ENCODE measurements around the gene CCNY.

CCNY gene

DNA sequence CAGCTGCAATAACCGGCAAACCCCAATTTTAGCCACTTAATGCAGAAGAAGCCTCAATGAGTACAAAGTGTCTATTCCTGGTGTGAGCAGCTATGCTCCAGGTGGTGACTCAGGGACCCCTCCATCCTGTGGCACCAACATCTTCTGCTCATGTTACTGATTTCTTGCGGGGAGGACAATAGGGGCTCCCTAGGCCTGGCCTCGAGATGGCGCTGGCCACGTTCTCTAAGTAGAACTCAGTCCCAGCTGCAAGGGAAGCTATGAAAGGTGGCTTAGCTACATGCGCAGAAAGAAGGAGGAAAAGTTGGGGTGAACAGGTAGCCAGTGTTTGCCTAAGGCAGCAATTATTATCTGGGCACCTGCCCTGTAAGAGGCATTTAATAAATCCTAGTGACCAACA, 275.4 kb downstream of the CCNY start:
- H3K27ac ChIP-seq, result no peak overlapping the region
- no peak for TF ChIP-seq ZFX (IDR thresholded peaks at IDR 0.05; ENCODE audit: borderline replicate concordance)
- 0 out of 2 replicates have a peak, but pooled peaks have one; percentile 5 for TF ChIP-seq CTCF (IDR thresholded peaks at IDR 0.05)

- TF ChIP-seq CTCF (IDR thresholded peaks at IDR 0.05), result no peak
- TF ChIP-seq ZFX (IDR thresholded peaks at IDR 0.05; ENCODE audit: borderline replicate concordance), result no peak
- no peak overlapping the region for H3K27ac ChIP-seq
These were observed 276.2 kb downstream of the CCNY start for GRCh38 chr10:35612385-35613106.

DNA sequence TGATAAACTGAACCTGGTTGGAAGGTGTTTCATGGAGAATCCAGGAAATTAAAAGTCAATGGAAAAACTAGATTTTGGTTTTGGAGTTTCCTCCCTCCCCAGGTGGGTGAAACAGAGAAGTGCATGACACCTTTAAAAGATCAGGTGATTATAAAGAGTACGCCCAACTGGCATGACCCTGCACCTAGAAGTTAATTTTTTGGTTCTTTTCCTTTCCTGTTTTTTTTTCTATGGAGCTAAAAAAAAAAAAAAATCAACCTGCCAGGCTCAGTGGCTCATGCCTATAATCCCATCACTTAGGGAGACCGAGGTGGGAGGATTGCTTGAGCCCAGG, 276.8 kb downstream of the CCNY start:
- no peak for TF ChIP-seq CTCF (IDR thresholded peaks at IDR 0.05)
- no peak for TF ChIP-seq ZFX (IDR thresholded peaks at IDR 0.05; ENCODE audit: borderline replicate concordance)
- H3K27ac ChIP-seq, result no peak overlapping the region

GRCh38 chr10:35613597-35614226, 277.4 kb downstream of the CCNY start:
- H3K27ac ChIP-seq, result no peak overlapping the region
- no peak for TF ChIP-seq ZFX (IDR thresholded peaks at IDR 0.05; ENCODE audit: borderline replicate concordance)
- TF ChIP-seq CTCF (IDR thresholded peaks at IDR 0.05), result peak; percentile 41

- TF ChIP-seq CTCF (IDR thresholded peaks at IDR 0.05) (no peak), ZFX (IDR thresholded peaks at IDR 0.05; ENCODE audit: borderline replicate concordance) (no peak)
- H3K27ac ChIP-seq, result no peak overlapping the region
These were observed 278.0 kb downstream of the CCNY start for GRCh38 chr10:35614312-35614711.
